Esophagus squamous epithelium (tissue), 4 donors: ENCODE data around the gene FUT7.

Experiments used
- POLR2A ChIP-seq, 4 donors: fragments of 450-650 bp; IDR thresholded peaks; one replicate each; pipeline ENCODE4 v1.6.1; 2017; ENCODE audit warnings: antibody characterized with exemption in 4 of 4, mild to moderate bottlenecking in 4 of 4, moderate library complexity in 3 of 4
- TF ChIP-seq, protein P1 (sequence below), 6 experiments: fragments of 450-650 bp in 4 of 6; fragments of 200-600 bp in 2 of 6; sonication (generic) in 2 of 6; IDR thresholded peaks; one replicate each; pipeline ENCODE4 v1.5.1; 2016 to 2019; ENCODE audit warnings: antibody characterized with exemption in 6 of 6, mild to moderate bottlenecking in 4 of 6, moderate library complexity in 4 of 6

DNA sequence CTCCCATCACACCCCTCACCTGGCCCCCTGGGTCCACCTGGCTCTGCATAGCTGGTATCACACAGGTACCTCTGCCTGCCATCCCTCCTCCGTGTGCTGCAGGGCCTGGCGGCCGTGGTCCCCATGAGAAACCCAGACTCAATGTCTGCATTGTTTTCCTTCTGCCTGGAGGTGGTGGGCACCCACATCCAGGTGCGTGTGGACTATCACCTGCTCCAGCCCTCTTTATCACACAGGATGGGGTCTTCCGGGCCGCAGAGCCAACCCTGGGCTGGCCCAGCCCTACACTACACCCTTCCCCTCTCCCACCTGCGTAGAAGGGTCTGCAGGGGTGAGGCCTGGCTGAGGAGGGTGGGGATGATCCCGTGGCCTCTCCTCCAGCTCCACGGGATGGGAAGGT lies 7.0 kb upstream of the FUT7 start:
- no peak for TF ChIP-seq POLR2A (IDR thresholded peaks at IDR 0.05)
- TF ChIP-seq, protein P1, sequence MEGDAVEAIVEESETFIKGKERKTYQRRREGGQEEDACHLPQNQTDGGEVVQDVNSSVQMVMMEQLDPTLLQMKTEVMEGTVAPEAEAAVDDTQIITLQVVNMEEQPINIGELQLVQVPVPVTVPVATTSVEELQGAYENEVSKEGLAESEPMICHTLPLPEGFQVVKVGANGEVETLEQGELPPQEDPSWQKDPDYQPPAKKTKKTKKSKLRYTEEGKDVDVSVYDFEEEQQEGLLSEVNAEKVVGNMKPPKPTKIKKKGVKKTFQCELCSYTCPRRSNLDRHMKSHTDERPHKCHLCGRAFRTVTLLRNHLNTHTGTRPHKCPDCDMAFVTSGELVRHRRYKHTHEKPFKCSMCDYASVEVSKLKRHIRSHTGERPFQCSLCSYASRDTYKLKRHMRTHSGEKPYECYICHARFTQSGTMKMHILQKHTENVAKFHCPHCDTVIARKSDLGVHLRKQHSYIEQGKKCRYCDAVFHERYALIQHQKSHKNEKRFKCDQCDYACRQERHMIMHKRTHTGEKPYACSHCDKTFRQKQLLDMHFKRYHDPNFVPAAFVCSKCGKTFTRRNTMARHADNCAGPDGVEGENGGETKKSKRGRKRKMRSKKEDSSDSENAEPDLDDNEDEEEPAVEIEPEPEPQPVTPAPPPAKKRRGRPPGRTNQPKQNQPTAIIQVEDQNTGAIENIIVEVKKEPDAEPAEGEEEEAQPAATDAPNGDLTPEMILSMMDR (IDR thresholded peaks at IDR 0.05) = no peak
